Neural progenitor cell (in vitro differentiated cells): ENCODE results near the gene KLHDC3.

Experiments
- EZH2 ChIP-seq: fragments of 200-600 bp; sonication (generic); IDR thresholded peaks from 2 replicates; pipeline ENCODE4 v1.6.1; 2017; ENCODE audit warnings: antibody characterized with exemption, mild to moderate bottlenecking, moderate library complexity
- EZH2phosphoT487 ChIP-seq: fragments of 200-600 bp; sonication (generic); IDR thresholded peaks from 2 replicates; pipeline ENCODE4 v1.6.1; 2017; ENCODE audit warnings: antibody characterized with exemption
- TF ChIP-seq, protein P1 (sequence below): fragments of 200-600 bp; sonication (generic); IDR thresholded peaks from 2 replicates; pipeline ENCODE4 v1.5.1; 2017; ENCODE audit warnings: antibody characterized with exemption, mild to moderate bottlenecking

DNA sequence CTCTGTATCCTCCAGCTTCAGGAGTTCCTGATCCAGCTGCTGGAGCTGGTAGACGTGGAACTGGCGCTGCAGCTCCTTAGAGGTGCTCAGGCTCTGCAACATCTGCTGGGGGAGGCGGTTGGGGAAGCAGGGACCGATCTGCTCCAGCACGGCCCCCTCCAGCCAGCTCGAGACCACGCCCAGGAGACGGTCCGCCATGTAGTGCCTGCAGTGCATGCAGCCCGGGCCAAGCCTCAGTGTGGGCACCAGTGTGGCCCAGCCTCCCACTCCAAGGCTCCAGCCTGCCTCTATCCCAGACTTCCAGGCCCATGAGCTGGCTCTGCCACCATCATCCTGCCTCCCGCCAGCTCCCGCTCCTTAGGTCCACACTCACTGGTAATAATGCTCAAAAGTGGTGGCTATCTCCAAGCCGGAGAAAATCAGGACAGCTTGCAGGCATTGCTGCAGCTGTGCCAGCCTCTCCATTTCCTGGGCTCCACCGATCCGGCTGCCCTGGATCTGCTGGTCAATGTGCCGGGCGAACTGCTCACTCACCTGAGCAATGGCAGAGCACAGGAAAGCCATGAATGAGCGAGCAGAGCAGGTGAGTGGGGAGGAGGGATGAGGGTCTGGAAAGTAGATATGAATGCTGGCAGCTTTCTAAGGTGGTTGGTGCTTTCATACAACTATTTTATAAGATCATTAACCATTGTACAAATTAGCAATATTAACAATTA, 26.7 kb downstream of the KLHDC3 start:
- TF ChIP-seq, protein P1, sequence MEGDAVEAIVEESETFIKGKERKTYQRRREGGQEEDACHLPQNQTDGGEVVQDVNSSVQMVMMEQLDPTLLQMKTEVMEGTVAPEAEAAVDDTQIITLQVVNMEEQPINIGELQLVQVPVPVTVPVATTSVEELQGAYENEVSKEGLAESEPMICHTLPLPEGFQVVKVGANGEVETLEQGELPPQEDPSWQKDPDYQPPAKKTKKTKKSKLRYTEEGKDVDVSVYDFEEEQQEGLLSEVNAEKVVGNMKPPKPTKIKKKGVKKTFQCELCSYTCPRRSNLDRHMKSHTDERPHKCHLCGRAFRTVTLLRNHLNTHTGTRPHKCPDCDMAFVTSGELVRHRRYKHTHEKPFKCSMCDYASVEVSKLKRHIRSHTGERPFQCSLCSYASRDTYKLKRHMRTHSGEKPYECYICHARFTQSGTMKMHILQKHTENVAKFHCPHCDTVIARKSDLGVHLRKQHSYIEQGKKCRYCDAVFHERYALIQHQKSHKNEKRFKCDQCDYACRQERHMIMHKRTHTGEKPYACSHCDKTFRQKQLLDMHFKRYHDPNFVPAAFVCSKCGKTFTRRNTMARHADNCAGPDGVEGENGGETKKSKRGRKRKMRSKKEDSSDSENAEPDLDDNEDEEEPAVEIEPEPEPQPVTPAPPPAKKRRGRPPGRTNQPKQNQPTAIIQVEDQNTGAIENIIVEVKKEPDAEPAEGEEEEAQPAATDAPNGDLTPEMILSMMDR, result no peak
- TF ChIP-seq EZH2phosphoT487, result no peak
- no peak for TF ChIP-seq EZH2
